GM10248 (cell line): ENCODE measurements around the gene FUZ.

Experiments
- CTCF ChIA-PET: fragments of 300-600 bp; sonication (Branson Sonifier 250); formaldehyde crosslinking; extraction: SDS; loops from one replicate; lab custom pipeline; 2021; ENCODE audit warnings: antibody characterized with exemption; lab: Yijun Ruan, JAX
- POLR2A ChIA-PET: fragments of 350-650 bp; sonication (Branson Sonifier 250); formaldehyde crosslinking; extraction: SDS; loops from one replicate; lab custom pipeline; 2020; ENCODE audit warnings: antibody characterized with exemption; lab: Yijun Ruan, JAX
- DNase-seq: peaks from one replicate; pipeline ENCODE4 v3.0.0; 2012; ENCODE audit errors: extremely low spot score
- CTCF ChIP-seq: IDR thresholded peaks from 2 replicates; pipeline ENCODE4 v1.5.1; 2012; ENCODE audit warnings: mild to moderate bottlenecking, low read depth; ENCODE audit errors: extremely low read depth, missing control alignments, control extremely low read depth

The FUZ gene

GRCh38 chr19:49772850-49773432 lies 40.2 kb downstream of the FUZ start:
- POLR2A ChIA-PET: no interaction called here
- CTCF ChIA-PET: no interaction called here
- TF ChIP-seq CTCF: no peak
- DNase-seq: no peak

- TF ChIP-seq CTCF: no peak
- ChIA-PET CTCF (interaction anchor here (1.5 kb wide), 1 partner anchor 15 kb away, joined by 3 read pairs; no protein-coding TSS in a partner anchor), POLR2A (no interaction called here)
- no peak for DNase-seq
These were observed 41.4 kb downstream of the FUZ start for GRCh38 chr19:49771674-49772139.

- ChIA-PET CTCF (interaction anchor here (1.5 kb wide), 1 partner anchor 16 kb away, joined by 3 read pairs; no protein-coding TSS in a partner anchor), POLR2A (no interaction called here)
- no peak for TF ChIP-seq CTCF
- DNase-seq: no peak
These were observed 42.6 kb downstream of the FUZ start for GRCh38 chr19:49770529-49770928.

- POLR2A ChIA-PET: no interaction called here
- DNase-seq: no peak
- TF ChIP-seq CTCF: no peak
- CTCF ChIA-PET: interaction anchor here (1.1 kb wide), 1 partner anchor 45 kb away, joined by 3 read pairs; the partner anchor contains the start of gene FUZ
These were observed 45.0 kb downstream of the FUZ start for GRCh38 chr19:49767967-49768581.

GRCh38 chr19:49767381-49767780 lies 45.7 kb downstream of the FUZ start:
- ChIA-PET POLR2A (interaction anchor here (1.0 kb wide), 1 partner anchor 83 kb away, joined by 3 read pairs; the partner anchor contains the start of gene PTOV1), CTCF (interaction anchor here (1.0 to 1.1 kb wide), 2 partner anchors 16 to 46 kb away, joined by 3 to 4 read pairs; partner anchors contain the start of gene FUZ)
- no peak for TF ChIP-seq CTCF
- no peak for DNase-seq

GRCh38 chr19:49766930-49767299 lies 46.2 kb downstream of the FUZ start, which contains the start of gene AP2A1:
AP2A1 (plus strand) TSS chr19:49767001; CDS start chr19:49767134, 133 bp downstream.
- CTCF ChIA-PET: interaction anchor here (1.0 to 1.1 kb wide), 2 partner anchors 16 to 46 kb away, joined by 3 to 4 read pairs; partner anchors contain the start of gene FUZ
- DNase-seq: no peak
- TF ChIP-seq CTCF: no peak
- POLR2A ChIA-PET: interaction anchor here (0.5 to 1.0 kb wide), 8 partner anchors 17 to 798 kb away, joined by 3 to 7 read pairs (median 4); partner anchors contain the start of genes AKT1S1, KCNC3, NOSIP and PTOV1
